ENCODE results near the gene SLC30A2.

Gene SLC30A2

GRCh38 chr1:26035959-26036755, 9.8 kb downstream of the SLC30A2 start:
- TF ChIP-seq, protein P1, sequence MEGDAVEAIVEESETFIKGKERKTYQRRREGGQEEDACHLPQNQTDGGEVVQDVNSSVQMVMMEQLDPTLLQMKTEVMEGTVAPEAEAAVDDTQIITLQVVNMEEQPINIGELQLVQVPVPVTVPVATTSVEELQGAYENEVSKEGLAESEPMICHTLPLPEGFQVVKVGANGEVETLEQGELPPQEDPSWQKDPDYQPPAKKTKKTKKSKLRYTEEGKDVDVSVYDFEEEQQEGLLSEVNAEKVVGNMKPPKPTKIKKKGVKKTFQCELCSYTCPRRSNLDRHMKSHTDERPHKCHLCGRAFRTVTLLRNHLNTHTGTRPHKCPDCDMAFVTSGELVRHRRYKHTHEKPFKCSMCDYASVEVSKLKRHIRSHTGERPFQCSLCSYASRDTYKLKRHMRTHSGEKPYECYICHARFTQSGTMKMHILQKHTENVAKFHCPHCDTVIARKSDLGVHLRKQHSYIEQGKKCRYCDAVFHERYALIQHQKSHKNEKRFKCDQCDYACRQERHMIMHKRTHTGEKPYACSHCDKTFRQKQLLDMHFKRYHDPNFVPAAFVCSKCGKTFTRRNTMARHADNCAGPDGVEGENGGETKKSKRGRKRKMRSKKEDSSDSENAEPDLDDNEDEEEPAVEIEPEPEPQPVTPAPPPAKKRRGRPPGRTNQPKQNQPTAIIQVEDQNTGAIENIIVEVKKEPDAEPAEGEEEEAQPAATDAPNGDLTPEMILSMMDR (IDR thresholded peaks at IDR 0.05; ENCODE audit: low read depth, low read length, missing control alignments) = peak; percentile 99
- peak; percentile 26 for DNase-seq (ENCODE audit: extremely low read depth, low read depth)
- H3K4me3 ChIP-seq (replicated peaks; ENCODE audit: low read depth, low read length) = peak overlapping the region; percentile 81

DNA sequence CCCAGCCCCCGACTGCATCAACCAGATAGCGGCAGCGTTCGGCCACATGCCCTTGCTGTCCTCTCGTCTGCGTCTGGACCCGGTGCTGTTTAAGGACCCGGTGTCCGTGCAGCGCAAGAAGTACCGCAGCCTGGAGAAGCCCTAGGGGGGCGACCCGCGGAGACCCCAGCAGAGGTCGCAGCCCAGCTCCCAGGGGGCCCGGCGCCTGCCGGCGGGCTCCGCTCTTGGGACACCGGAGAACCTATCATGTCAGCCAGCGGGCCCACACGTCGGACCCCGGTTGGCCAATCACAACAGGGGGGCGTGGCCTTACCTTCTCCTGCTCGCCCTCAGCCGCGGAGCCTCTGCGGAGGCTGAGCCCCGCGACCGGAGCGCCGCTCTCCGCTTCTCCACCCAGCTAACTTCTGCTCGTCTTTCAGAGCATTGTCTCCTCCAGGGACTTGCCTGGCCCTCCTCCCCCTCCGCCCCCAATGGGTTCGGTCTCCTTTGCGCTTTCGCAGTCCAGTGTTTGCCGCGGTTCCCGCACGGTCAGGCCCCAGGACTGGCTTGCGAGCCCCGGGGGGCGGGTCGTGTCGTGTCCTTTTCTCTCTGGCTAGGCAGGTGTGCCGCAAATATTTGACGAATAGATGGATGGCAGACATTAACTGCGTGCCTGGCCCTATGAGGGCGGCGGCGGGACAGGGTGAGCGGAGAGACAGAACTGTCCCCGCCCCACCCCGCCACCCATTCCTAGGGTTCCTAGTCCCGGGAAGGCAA, 10.5 kb downstream of the SLC30A2 start:
- TF ChIP-seq, protein P1 (IDR thresholded peaks at IDR 0.05; ENCODE audit: low read depth, low read length, missing control alignments) = no peak
- H3K4me3 ChIP-seq (replicated peaks; ENCODE audit: low read depth, low read length) = peak overlapping the region; percentile 81
- peak; percentile 60 for DNase-seq (ENCODE audit: extremely low read depth, low read depth)

- peak overlapping the region; percentile 81 for H3K4me3 ChIP-seq (replicated peaks; ENCODE audit: low read depth, low read length)
- TF ChIP-seq, protein P1 (IDR thresholded peaks at IDR 0.05; ENCODE audit: low read depth, low read length, missing control alignments) = no peak
- DNase-seq (ENCODE audit: extremely low read depth, low read depth) = no peak
Measured at GRCh38 chr1:26034504-26035202, 11.3 kb downstream of the SLC30A2 start.

GRCh38 chr1:26032656-26033357, 13.1 kb downstream of the SLC30A2 start:
- DNase-seq (ENCODE audit: extremely low read depth, low read depth) = no peak
- H3K4me3 ChIP-seq (replicated peaks; ENCODE audit: low read depth, low read length) = no peak overlapping the region
- TF ChIP-seq, protein P1 (IDR thresholded peaks at IDR 0.05; ENCODE audit: low read depth, low read length, missing control alignments) = no peak

GRCh38 chr1:26031611-26032220, 14.2 kb downstream of the SLC30A2 start:
- no peak overlapping the region for H3K4me3 ChIP-seq (replicated peaks; ENCODE audit: low read depth, low read length)
- TF ChIP-seq, protein P1 (IDR thresholded peaks at IDR 0.05; ENCODE audit: low read depth, low read length, missing control alignments) = no peak
- DNase-seq (ENCODE audit: extremely low read depth, low read depth) = peak; percentile 56

DNA sequence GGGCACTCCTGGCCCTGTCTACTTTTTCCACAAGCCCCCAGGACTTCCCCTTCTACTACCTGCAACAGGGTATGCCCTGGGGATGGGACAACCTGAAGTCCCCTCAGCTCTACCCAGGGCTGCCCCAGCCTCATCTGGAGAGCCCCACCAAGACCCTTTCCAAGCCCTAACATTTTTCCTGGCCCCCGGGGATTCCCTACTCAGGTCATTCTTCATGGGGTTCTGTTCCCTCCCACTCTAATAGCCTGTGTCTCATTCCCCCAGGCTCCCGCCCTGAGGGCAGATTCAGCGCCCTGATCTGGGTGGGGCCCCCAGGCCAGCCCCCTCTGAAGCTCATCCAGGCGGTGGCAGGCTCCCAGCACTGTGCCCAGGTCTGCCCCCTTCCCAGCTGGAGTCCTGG, 14.7 kb downstream of the SLC30A2 start:
- TF ChIP-seq, protein P1 (IDR thresholded peaks at IDR 0.05; ENCODE audit: low read depth, low read length, missing control alignments) = no peak
- DNase-seq (ENCODE audit: extremely low read depth, low read depth) = no peak
- H3K4me3 ChIP-seq (replicated peaks; ENCODE audit: low read depth, low read length) = no peak overlapping the region
